ENCODE measurements around the gene SFMBT2.

SFMBT2 gene

DNA sequence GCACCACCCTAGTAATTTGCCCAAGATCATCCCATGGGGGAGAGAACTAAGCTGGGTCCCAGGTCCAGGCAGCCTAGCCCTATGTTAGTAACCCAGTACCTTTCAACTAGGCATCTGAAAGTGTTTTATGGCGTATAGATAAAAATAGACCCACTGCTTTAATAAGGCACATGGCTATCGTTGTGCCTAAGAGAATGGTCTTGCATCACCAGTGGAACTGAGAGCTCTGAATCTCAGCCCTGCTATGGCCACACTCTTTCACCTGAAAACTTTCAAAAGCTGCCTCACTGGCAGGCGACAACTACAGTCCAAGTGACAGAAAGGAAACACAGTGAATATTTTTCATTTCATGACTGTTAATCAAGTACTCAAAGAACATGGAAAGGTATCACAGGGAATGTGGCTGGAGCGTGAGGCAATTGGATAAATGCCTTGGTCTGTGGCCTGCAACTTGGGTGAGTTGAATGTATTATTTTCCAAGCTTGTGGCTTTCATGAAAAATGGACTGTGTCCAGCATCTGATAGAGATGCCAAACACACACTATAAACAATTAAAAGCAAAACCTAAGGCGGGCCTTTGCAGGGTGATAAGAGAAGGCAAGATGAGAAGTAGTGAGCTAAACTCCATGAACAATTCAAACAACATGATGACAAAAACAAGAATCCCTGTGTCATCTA is 18.0 kb upstream of the SFMBT2 start:
- no peak for DNase-seq

DNA sequence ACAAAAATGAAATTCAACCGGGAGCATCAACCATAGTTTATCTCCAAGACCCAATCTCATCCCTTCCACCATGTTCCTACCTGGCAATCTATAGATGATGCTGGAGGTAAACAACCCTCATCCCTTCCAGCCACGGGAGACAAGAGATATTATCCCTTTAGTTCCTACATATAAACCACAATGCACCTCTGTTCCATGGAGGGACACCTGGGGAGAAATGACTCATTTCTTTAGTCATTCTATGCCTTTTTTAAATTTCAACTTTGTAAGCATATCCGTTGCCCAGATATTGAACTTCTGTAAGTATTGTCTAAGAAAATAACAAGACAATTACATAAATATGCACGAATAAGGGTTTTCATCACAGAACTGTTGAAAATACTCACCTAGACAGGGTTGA is 15.5 kb upstream of the SFMBT2 start:
- no peak for DNase-seq
- in situ Hi-C loops (cut with MboI; ENCODE audit: low pct_unique_long_range_greater_than_20kb, low sequenced_read_pairs): no loop called here

More for the DNA sequence above, 18.0 kb upstream of the SFMBT2 start:
- in situ Hi-C loops (cut with MboI; ENCODE audit: low pct_unique_long_range_greater_than_20kb, low sequenced_read_pairs): no loop called here

DNA sequence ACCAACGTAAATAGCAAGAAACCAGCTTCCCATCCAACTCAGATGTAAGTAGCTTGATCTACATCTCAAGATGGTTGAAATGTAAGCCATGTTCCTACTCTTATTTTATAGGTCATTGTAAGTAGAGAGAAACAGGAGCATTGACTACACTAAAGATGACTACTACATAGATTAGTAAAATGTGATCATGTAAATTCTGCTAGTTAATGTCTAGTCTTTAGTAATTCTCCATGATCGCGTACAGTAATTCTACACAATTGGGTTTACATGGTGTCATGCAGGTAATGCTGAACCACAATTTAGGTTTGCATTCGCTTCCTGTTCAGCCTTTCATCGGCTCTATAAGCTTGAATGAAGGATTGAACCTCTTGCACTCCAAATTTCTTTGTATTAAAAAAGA is 14.9 kb upstream of the SFMBT2 start:
- in situ Hi-C loops (cut with MboI; ENCODE audit: low pct_unique_long_range_greater_than_20kb, low sequenced_read_pairs): no loop called here
- DNase-seq: no peak

DNA sequence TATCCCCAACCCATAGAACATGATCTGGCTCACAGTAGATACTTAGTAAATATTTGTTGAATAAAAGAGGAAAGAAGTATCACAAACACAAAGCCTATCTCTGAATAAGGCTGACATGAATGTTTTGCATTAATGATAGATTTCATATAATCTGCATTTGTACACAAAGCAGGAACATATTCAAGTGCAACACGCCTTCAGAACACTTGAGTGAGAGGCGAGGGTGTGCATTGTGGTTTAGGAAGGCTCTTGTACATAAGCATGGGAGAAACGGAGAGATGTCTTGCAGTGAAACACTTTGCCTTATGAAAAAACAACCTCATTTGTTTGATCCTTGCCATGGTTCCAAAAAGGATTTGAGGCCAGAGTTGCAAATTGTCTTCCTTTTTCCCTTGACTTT is 14.1 kb upstream of the SFMBT2 start:
- no peak for DNase-seq
- in situ Hi-C loops (cut with MboI; ENCODE audit: low pct_unique_long_range_greater_than_20kb, low sequenced_read_pairs): loop anchor here (25.0 kb wide), 1 partner anchor 513 kb away; no protein-coding TSS in a partner anchor

DNA sequence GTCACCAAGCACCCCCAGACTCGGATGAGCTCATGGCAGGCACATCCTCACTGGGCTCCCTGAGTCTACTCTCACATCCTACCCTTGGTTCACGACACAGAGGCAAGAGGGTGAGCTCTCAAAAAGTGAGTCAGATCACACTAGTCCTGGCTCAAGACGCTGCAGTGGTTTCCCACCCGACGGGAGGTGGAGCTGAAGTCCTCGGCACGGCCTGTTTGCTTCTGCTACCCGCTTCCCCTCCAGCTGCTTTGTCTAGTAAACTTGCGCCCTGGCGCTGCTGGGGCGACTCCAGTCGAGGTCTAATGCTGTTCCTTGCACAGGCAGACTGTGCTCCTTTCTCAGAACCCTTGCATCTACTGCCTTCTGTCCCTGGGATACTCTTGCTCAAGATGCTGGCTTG is 13.5 kb upstream of the SFMBT2 start:
- DNase-seq: no peak
- in situ Hi-C loops (cut with MboI; ENCODE audit: low pct_unique_long_range_greater_than_20kb, low sequenced_read_pairs): loop anchor here (25.0 kb wide), 1 partner anchor 512 kb away; no protein-coding TSS in a partner anchor

DNA sequence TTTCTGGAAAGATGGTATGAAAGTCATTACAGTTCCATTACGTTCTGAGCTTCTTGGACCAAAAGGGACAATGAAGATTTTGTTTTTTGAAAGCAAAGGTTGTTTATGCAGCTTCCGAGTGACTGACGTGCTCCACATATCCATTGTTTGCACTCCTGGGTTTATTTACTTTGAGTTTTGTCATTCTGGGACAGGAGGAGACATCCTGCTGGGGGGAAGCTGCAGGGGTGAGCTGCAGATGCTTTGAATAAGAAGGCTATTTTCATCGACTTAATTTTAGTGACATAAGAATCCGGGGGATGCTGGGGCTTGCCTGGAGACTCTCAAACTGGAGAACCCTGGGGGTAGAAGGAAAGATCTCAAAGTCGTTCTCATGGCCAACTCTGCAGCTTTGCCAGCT is 12.7 kb upstream of the SFMBT2 start:
- DNase-seq: no peak
- in situ Hi-C loops (cut with MboI; ENCODE audit: low pct_unique_long_range_greater_than_20kb, low sequenced_read_pairs): loop anchor here (25.0 kb wide), 1 partner anchor 511 kb away; no protein-coding TSS in a partner anchor

DNA sequence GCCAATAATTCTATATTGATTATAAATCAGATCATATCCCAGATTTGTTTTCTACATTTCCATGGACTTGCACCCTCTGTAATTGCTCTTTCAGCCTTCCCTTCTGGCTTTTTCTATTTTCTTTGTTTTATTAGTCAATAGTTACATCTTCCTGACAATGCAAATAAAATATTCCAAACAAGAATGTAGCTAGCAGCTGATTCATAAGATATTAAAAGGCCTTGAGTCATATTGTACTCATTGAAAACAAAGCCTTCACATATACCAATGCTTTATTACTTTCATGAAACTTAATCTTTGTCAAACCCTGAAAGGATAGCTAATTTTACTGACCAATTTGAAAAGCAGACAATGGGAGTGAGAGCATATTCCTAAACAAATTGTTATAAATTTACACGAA is 10.7 kb upstream of the SFMBT2 start:
- DNase-seq: no peak
- in situ Hi-C loops (cut with MboI; ENCODE audit: low pct_unique_long_range_greater_than_20kb, low sequenced_read_pairs): loop anchor here (25.0 kb wide), 1 partner anchor 509 kb away; no protein-coding TSS in a partner anchor

DNA sequence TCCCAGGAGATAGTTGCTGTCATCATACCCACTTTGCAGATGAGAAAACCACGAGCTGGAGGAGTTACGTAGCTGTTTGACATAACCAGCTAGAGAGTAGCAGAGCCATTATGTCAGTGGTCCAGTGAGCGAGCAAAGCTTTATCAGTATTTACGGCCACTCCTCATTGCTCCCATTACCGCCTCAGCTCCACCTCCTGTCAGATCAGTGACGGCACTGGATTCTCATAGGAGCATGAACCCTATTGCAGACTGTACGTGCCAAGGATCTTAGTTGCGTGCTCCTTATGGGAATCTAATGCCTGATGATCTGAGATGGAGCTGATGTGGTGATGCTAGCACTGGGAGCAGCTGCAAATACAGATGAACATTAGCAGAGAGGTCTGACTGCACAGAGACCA is 9.2 kb upstream of the SFMBT2 start:
- no peak for DNase-seq
- in situ Hi-C loops (cut with MboI; ENCODE audit: low pct_unique_long_range_greater_than_20kb, low sequenced_read_pairs): loop anchor here (25.0 kb wide), 1 partner anchor 508 kb away; no protein-coding TSS in a partner anchor

DNA sequence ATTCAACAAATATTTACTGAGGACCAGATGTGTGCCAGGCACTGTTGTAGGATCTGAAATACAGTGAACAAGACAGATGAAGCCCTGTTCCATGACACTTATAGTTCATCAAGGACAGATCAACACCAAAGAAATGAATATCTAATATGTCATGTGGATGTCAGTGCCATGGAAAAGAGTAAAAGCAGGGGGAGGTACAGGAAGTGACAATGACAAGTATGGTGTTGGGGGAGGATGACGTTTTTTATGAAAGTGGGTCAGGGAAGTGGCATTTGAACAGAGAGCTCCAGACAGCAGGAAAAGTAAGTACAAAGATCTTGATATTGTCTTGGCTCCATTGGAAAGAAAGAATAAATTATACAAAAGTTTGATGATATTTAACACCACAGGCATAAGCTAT is 7.0 kb upstream of the SFMBT2 start:
- in situ Hi-C loops (cut with MboI; ENCODE audit: low pct_unique_long_range_greater_than_20kb, low sequenced_read_pairs): loop anchor here (25.0 kb wide), 1 partner anchor 506 kb away; no protein-coding TSS in a partner anchor
- peak; percentile 19 for DNase-seq

DNA sequence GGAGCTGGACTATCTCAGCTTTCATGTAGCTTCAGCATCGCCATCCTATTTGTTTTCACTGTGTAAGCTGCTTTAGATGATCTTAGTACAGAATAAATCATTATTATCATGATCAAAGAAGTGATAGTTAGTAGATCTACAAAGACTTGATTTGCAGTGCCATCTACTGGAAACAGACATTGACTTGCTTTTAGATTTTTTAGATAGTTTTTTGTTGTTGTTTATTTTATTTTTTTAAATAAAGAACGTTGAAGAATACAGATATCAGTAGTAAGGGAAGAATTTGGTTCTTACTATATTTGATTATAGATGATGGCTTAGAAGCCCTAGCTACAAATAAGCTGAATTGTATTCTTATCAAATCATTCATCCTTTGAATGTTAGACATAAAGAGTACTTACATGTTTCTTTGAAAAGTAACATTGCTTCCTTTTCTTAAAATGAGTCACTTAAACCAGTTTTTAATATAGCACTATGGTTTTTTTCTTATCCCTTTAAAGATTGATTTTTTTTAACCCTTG is 6.3 kb upstream of the SFMBT2 start:
- in situ Hi-C loops (cut with MboI; ENCODE audit: low pct_unique_long_range_greater_than_20kb, low sequenced_read_pairs): loop anchor here (25.0 kb wide), 1 partner anchor 505 kb away; no protein-coding TSS in a partner anchor
- peak; percentile 55 for DNase-seq

DNA sequence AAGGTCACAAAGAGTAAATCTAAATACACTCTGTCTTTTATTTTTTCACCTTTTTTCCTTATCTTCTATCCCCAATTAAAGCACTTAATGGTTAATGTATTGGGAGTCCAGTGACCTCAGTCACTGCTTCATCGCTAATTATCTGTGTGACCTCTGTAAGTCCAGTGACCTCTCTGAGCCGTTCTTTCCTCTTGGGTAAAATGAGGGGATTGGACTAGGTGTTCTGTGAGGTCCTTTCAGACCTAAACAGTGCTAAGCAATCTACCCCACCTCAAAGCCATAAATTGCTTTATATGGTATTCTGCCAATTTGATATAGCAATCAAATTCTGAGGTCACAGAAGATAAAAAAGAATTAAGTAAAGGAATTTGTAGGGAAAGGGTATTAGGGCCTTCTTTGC is 3.9 kb upstream of the SFMBT2 start:
- DNase-seq: no peak
- in situ Hi-C loops (cut with MboI; ENCODE audit: low pct_unique_long_range_greater_than_20kb, low sequenced_read_pairs): loop anchor here (25.0 kb wide), 1 partner anchor 502 kb away; no protein-coding TSS in a partner anchor

DNA sequence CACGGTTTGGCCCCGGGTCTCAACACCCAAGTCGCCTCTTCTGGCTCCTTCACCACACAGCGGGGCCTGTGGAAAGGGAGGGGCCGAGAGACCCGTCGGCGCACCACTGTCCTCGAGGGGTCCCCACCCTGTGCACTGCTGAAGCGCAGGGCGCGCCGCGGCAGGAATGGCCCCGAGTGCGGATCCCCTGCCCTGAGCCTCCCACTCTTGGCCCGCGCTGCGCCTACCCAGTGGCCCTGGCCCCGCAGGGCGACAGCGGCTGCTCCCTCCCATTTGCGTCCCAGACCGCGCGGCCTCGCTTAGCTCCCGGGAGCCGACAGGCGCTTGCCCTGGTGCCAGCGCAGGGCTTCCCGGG is 2.1 kb upstream of the SFMBT2 start:
- DNase-seq: no peak
- in situ Hi-C loops (cut with MboI; ENCODE audit: low pct_unique_long_range_greater_than_20kb, low sequenced_read_pairs): loop anchor here (25.0 kb wide), 1 partner anchor 501 kb away; no protein-coding TSS in a partner anchor

DNA sequence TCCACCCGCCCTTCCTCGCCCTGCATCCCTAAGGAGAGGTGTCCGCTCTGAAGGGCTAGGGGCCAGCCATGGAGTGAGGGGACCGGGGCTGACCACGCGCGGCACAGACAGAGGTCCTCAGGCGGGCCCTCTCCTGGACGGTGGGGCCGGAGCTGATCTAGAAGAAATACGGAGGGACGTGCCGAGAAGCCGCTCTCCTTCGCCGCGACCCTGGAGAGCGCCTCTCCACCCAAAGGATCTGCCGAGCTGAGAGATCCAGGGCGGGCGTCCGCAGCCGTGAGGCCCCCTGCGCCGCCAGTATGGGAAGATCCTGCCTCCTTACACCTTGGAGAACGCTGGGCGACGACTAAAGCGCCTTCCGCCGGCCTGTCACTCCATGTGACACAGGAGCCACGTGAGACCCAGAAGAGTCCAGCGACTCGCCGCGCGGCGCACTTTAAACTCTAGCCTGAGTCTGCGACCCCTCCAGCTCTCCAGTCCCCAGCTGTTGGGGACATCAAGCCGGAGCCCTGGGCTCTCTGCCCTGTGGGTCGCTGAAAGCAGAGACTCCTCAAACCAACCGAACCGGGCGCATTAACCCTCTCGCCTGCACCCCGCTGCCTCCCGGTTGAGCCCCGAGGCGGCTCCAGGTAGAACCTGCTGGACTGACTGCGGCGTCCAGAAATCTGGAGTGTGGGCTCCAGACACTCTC is 1.5 kb upstream of the SFMBT2 start:
- in situ Hi-C loops (cut with MboI; ENCODE audit: low pct_unique_long_range_greater_than_20kb, low sequenced_read_pairs): loop anchor here (25.0 kb wide), 1 partner anchor 500 kb away; no protein-coding TSS in a partner anchor
- no peak for DNase-seq

DNA sequence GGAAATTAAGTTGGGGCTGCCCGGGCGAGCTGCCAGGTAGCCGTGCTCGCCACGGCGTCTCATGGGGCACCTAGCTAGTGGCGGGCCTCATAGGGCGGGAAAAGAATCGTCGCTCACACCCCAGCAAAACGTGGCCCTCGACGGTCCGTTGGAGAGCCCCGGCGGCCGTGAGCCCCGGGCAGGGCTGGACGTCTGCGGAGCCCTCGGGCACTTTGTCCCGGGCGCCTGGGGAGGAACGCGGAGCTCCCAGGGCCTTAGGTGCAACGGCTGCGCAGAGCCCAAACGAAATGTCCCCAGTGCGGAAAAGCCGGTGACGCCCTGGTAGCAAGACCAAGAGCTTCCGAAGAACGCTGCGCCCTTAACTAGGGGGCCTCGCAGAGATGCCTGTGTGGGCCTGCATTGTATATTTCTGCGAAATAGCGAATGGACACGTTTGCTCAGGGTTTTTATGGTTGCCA is 866 bp upstream of the SFMBT2 start:
- in situ Hi-C loops (cut with MboI; ENCODE audit: low pct_unique_long_range_greater_than_20kb, low sequenced_read_pairs): loop anchor here (25.0 kb wide), 1 partner anchor 499 kb away; no protein-coding TSS in a partner anchor
- no peak for DNase-seq

DNA sequence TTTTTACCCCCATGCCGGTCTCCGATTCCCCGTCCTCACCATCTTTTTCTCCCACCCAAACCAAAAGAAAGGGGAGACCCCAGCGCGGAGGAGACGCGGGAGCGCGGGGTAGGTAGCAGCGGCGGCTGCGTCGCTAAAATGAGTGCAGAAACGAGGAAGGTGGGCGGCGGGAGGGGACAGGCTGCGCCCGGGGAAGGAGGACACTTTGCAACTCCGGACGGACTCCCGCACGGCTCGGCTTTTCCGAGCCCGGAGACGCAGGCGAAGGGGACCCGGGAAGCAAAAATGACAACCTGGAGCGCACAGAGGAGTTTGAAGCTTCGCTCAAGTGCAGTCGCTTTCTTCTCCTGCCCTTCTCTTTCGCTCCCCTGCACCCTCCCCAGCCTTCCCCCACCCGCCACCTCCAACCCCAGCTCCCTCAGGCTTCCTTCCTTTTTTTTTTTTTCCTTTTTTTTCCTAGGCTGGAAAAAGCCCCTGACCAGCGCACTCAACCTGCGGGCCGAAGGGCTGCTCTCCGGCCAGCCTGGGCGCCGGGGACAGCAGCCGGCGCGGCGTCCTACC is 453 bp downstream of the SFMBT2 start:
- peak; percentile 50 for DNase-seq
- in situ Hi-C loops (cut with MboI; ENCODE audit: low pct_unique_long_range_greater_than_20kb, low sequenced_read_pairs): loop anchor here (25.0 kb wide), 1 partner anchor 498 kb away; no protein-coding TSS in a partner anchor

DNA sequence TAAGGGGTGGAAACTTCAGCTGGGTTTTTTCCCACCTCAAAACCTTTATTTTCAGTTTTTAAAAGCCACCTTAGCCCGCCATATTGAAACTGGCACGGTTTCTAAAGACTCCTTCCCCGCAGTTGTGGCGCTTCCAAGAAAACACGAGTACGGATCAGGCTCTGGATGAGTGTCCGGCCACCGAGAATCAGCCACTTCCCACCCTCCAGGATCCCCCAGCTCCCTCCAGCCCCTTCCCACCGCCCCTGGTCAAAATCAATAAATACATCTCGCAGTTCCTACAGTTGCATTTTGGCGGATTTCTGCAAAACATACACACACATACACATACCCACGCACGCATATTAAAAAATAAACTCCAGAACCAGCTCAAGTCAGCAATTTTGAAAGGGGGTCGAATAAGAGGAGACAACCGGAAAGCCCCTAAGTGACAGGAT is 1.1 kb downstream of the SFMBT2 start:
- in situ Hi-C loops (cut with MboI; ENCODE audit: low pct_unique_long_range_greater_than_20kb, low sequenced_read_pairs): loop anchor here (25.0 kb wide), 1 partner anchor 497 kb away; no protein-coding TSS in a partner anchor
- no peak for DNase-seq

DNA sequence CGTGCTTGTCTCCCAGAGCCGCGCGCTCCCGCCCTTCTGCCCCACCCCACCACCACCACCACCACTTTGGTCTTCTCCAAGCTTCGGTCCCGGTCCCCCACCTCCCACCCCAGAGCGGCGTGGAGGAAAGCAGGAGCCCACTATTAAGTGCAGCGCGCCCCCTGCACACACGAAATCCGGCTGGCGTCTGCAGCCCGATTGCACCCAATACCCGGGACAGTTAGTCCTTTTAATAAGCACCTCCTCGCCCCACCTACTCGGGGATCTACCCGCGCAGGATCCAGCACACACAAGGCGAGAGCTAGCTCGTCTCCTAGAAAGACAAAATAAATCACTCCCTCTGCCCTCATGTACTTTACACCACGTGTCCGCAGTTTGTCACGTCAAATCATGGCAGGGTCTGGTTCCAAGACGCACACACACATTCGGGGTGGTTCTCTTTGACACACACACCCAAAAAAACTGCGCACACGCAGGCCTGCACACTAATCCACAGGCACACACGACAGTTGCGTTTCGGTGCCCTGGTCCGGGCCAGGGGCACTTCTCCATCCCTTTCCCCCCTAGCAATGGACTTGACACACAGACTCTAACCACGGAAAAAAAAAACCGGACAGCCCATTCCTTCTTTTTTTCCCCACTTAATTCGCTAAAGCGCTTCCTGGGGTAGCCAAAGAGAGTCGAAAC is 1.6 kb downstream of the SFMBT2 start:
- DNase-seq: peak; percentile 64
- in situ Hi-C loops (cut with MboI; ENCODE audit: low pct_unique_long_range_greater_than_20kb, low sequenced_read_pairs): loop anchor here (25.0 kb wide), 1 partner anchor 497 kb away; no protein-coding TSS in a partner anchor

DNA sequence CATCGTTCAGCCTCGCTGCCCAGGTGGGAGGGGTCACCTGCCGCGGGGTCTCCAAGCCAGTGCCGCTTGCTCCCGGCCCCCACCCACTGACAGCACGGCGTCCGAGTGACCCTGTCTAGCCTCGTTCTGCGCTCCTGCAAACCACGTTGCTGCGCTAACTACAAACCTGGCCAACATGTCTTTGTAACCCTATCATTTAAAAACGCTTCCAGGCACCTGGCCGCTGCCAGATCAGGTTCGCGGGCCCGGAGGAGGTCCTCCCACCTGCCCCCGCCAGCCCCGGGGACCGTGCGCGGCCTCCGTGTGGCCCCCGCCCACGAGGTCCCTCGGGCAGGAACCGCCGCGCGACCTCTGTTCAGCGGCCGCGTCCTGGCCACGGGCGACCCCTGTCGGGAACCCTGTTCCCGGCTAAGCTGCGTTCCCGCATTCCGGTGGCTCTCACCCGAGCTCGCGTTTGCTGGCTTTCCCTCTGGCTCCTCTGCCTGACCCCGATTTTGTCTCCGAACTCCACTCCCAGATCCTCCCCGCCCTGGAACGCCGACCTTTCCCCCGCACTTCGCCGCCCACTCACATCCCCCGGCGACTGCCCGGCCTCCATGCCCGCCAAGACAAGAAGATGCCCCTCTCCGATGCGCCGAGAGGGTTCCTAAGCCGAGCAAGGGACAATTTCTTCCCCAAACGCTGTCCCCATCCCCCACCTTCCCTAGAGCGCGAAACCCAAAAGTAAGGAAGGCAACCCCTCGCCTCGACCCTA is 2.4 kb downstream of the SFMBT2 start:
- in situ Hi-C loops (cut with MboI; ENCODE audit: low pct_unique_long_range_greater_than_20kb, low sequenced_read_pairs): loop anchor here (25.0 kb wide), 1 partner anchor 496 kb away; no protein-coding TSS in a partner anchor
- peak; percentile 68 for DNase-seq
